Dendritic cell treated with granulocyte-macrophage colony-stimulating factor and Interleukin-4, amounts not matched to agents 40 ng/mL and 50 ng/mL, for 4 days (primary cell): ENCODE results near the gene STAT1.
A peak's percentile ranks its signal among the peaks of the same experiment; 100 is the strongest.

Experiments used
- H3K27ac Mint-ChIP-seq: one replicate; pipeline ENCODE4 v1.8.0; 2022; ENCODE audit warnings: mild to moderate bottlenecking, mixed read lengths
- H3K27me3 Mint-ChIP-seq: one replicate; pipeline ENCODE4 v1.8.0; 2022; ENCODE audit warnings: mild to moderate bottlenecking, mixed read lengths
- H3K36me3 Mint-ChIP-seq: one replicate; pipeline ENCODE4 v1.8.0; 2022; ENCODE audit warnings: low read depth, mixed read lengths
- H3K4me1 Mint-ChIP-seq: one replicate; pipeline ENCODE4 v1.8.0; 2022; ENCODE audit warnings: low read depth, mixed read lengths
- H3K4me3 Mint-ChIP-seq: one replicate; pipeline ENCODE4 v1.8.0; 2022; ENCODE audit warnings: mild to moderate bottlenecking, moderate library complexity, mixed read lengths
- H3K9me3 Mint-ChIP-seq: one replicate; pipeline ENCODE4 v1.8.0; 2022; ENCODE audit warnings: mixed read lengths
- intact Hi-C: fragments of 100-400 bp; cut with micrococcal nuclease; formaldehyde crosslinking; loops from one replicate; pipeline ENCODE4 v1.15.0; 2022

The STAT1 gene

GRCh38 chr2:190940454-190940853, 73.5 kb downstream of the STAT1 start:
- no peak overlapping the region for H3K4me3 Mint-ChIP-seq
- no peak overlapping the region for H3K27ac Mint-ChIP-seq
- no peaks in the 10 kb centered on the region for H3K4me1 Mint-ChIP-seq
- intact Hi-C loops, result no loop called here
- H3K36me3 Mint-ChIP-seq, result no peaks in the 10 kb centered on the region
- H3K27me3 Mint-ChIP-seq, result no peaks in the 10 kb centered on the region
- H3K9me3 Mint-ChIP-seq, result no peaks in the 10 kb centered on the region

- no peaks in the 10 kb centered on the region for H3K4me1 Mint-ChIP-seq
- intact Hi-C loops, result no loop called here
- no peak overlapping the region for H3K4me3 Mint-ChIP-seq
- H3K36me3 Mint-ChIP-seq, result peaks cover 5% of the 10 kb centered on the region
- H3K27ac Mint-ChIP-seq, result no peak overlapping the region
- H3K27me3 Mint-ChIP-seq, result no peaks in the 10 kb centered on the region
- H3K9me3 Mint-ChIP-seq, result no peaks in the 10 kb centered on the region
These were observed 75.1 kb downstream of the STAT1 start for GRCh38 chr2:190938771-190939335.

GRCh38 chr2:190935054-190935453, 78.9 kb downstream of the STAT1 start:
- no peaks in the 10 kb centered on the region for H3K27me3 Mint-ChIP-seq
- intact Hi-C loops, result no loop called here
- peaks cover 20% of the 10 kb centered on the region for H3K36me3 Mint-ChIP-seq

GRCh38 chr2:190933361-190933760, 80.6 kb downstream of the STAT1 start:
- no peak overlapping the region for H3K27ac Mint-ChIP-seq
- no peaks in the 10 kb centered on the region for H3K9me3 Mint-ChIP-seq
- H3K27me3 Mint-ChIP-seq, result no peaks in the 10 kb centered on the region
- intact Hi-C loops, result loop anchor here (5.0 kb wide), 1 partner anchor 36 kb away; no protein-coding TSS in a partner anchor
- H3K4me3 Mint-ChIP-seq, result no peak overlapping the region
- H3K4me1 Mint-ChIP-seq, result no peaks in the 10 kb centered on the region
- H3K36me3 Mint-ChIP-seq, result peaks cover 36% of the 10 kb centered on the region

More at GRCh38 chr2:190935054-190935453, 78.9 kb downstream of the STAT1 start:
- Mint-ChIP-seq H3K27ac (no peak overlapping the region), H3K4me1 (no peaks in the 10 kb centered on the region), H3K9me3 (no peaks in the 10 kb centered on the region), H3K4me3 (no peak overlapping the region)

GRCh38 chr2:190932514-190932913, 81.5 kb downstream of the STAT1 start:
- Mint-ChIP-seq H3K9me3 (no peaks in the 10 kb centered on the region), H3K36me3 (peaks cover 41% of the 10 kb centered on the region), H3K27me3 (no peaks in the 10 kb centered on the region), H3K27ac (no peak overlapping the region), H3K4me1 (no peaks in the 10 kb centered on the region), H3K4me3 (no peak overlapping the region)
- intact Hi-C loops, result loop anchor here (5.0 kb wide), 1 partner anchor 35 kb away; no protein-coding TSS in a partner anchor

GRCh38 chr2:190930411-190930810, 83.6 kb downstream of the STAT1 start:
- no peak overlapping the region for H3K4me3 Mint-ChIP-seq
- H3K27ac Mint-ChIP-seq, result no peak overlapping the region
- intact Hi-C loops, result loop anchor here (5.0 kb wide), 1 partner anchor 33 kb away; no protein-coding TSS in a partner anchor
- peaks cover 59% of the 10 kb centered on the region for H3K36me3 Mint-ChIP-seq
- no peaks in the 10 kb centered on the region for H3K9me3 Mint-ChIP-seq
- H3K27me3 Mint-ChIP-seq, result no peaks in the 10 kb centered on the region
- no peaks in the 10 kb centered on the region for H3K4me1 Mint-ChIP-seq

- peaks cover 64% of the 10 kb centered on the region for H3K36me3 Mint-ChIP-seq
- intact Hi-C loops, result loop anchor here (5.0 to 10.0 kb wide), 2 partner anchors 33 to 45 kb away; no protein-coding TSS in a partner anchor
- H3K9me3 Mint-ChIP-seq, result no peaks in the 10 kb centered on the region
- H3K4me3 Mint-ChIP-seq, result no peak overlapping the region
- no peak overlapping the region for H3K27ac Mint-ChIP-seq
- H3K27me3 Mint-ChIP-seq, result no peaks in the 10 kb centered on the region
- no peaks in the 10 kb centered on the region for H3K4me1 Mint-ChIP-seq
These were observed 84.1 kb downstream of the STAT1 start for GRCh38 chr2:190929919-190930318.

GRCh38 chr2:190927301-190927700, 86.7 kb downstream of the STAT1 start:
- Mint-ChIP-seq H3K27ac (no peak overlapping the region), H3K4me1 (peaks cover 11% of the 10 kb centered on the region), H3K36me3 (peaks cover 75% of the 10 kb centered on the region), H3K9me3 (no peaks in the 10 kb centered on the region), H3K27me3 (no peaks in the 10 kb centered on the region), H3K4me3 (no peak overlapping the region)
- intact Hi-C loops, result loop anchor here (10.0 kb wide), 1 partner anchor 48 kb away; no protein-coding TSS in a partner anchor

- peak overlapping the region; percentile 47 for H3K27ac Mint-ChIP-seq
- peaks cover 76% of the 10 kb centered on the region for H3K36me3 Mint-ChIP-seq
- intact Hi-C loops, result loop anchor here (5.0 to 10.0 kb wide), 2 partner anchors 52 to 85 kb away; no protein-coding TSS in a partner anchor
- H3K27me3 Mint-ChIP-seq, result no peaks in the 10 kb centered on the region
- peaks cover 13% of the 10 kb centered on the region for H3K4me1 Mint-ChIP-seq
- no peak overlapping the region for H3K4me3 Mint-ChIP-seq
- no peaks in the 10 kb centered on the region for H3K9me3 Mint-ChIP-seq
These were observed 91.6 kb downstream of the STAT1 start for GRCh38 chr2:190922376-190922775.

- Mint-ChIP-seq H3K27me3 (no peaks in the 10 kb centered on the region), H3K4me1 (peaks cover 13% of the 10 kb centered on the region), H3K36me3 (peaks cover 79% of the 10 kb centered on the region), H3K4me3 (no peak overlapping the region), H3K9me3 (no peaks in the 10 kb centered on the region), H3K27ac (no peak overlapping the region)
- intact Hi-C loops, result loop anchor here (5.0 to 10.0 kb wide), 2 partner anchors 55 to 87 kb away; no protein-coding TSS in a partner anchor
These were observed 93.9 kb downstream of the STAT1 start for GRCh38 chr2:190920085-190920484.
